AG04450 (cell line): ENCODE measurements around the gene LNX2. TPM values are rescaled to one million over a fixed set of nuclear protein-coding genes. Genes with fewer than 3 reads are reported as not detected.

Experiments
- CTCF ChIA-PET: fragments of 300-600, 350-600 bp; formaldehyde crosslinking; extraction: SDS; loops from one replicate; lab custom pipeline; 2022; ENCODE audit warnings: antibody characterized with exemption, inconsistent platforms; lab: Charles Lee
- POLR2A ChIA-PET: fragments of 350-600 bp; formaldehyde crosslinking; extraction: SDS; loops from one replicate; lab custom pipeline; 2021; ENCODE audit warnings: antibody characterized with exemption, inconsistent platforms; lab: Yijun Ruan, JAX
- DNase-seq: peaks from one replicate; pipeline ENCODE4 v3.0.0-alpha.2; 2011; ENCODE audit warnings: low read depth, low spot score
- H3K27ac ChIP-seq: one replicate; pipeline ENCODE4 v1.5.1; 2012; ENCODE audit warnings: low read depth, low read length, control low read depth
- H3K27me3 ChIP-seq: one replicate; pipeline ENCODE4 v1.6.0; 2012; ENCODE audit warnings: low read length; ENCODE audit not compliant: control insufficient read depth, insufficient read depth
- H3K4me3 ChIP-seq: 2 replicates; pipeline ENCODE4 v1.5.1; 2011; ENCODE audit warnings: mild to moderate bottlenecking, low read depth, low read length, control low read depth
- H3K9me3 ChIP-seq: 2 replicates; pipeline ENCODE4 v1.5.1; 2012; ENCODE audit warnings: low read length; ENCODE audit not compliant: control insufficient read depth, insufficient read depth
- CTCF ChIP-seq: IDR thresholded peaks from 2 replicates; pipeline ENCODE4 v1.5.1; 2011; ENCODE audit warnings: low read depth, low read length, control low read depth, inconsistent platforms
- polyA plus RNA-seq: library from polyadenylated mRNA; depleted of rRNA; stranded (reverse); fragments of >200 nt; gene quantifications from 2 replicates; pipeline ENCODE4 v1.2.3, GENCODE V29; 2011

Gene LNX2
- polyA plus RNA-seq, 1 experiment = 6.9 TPM

DNA sequence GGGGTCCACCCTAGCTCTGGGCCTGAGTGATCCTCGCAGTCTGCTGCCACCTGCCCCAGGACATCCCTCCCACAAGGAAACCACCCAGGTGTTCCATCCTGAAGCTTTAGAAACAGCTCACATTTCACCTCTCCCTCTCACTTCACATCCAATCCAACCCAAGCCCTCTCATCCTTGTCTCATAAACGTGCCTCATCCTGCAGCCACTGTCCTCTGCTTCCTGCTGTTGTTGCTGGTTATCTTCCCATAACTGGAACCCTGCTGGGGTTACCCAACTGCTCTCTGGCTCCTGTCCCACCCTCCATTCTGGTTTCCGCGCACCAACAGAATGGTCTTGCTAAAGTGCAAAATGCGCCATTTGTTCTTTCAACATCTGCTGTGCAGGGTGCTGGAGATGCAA, 110.2 kb downstream of the LNX2 start:
- POLR2A ChIA-PET = no interaction called here
- no peak for DNase-seq
- no peak overlapping the region for H3K4me3 ChIP-seq

DNA sequence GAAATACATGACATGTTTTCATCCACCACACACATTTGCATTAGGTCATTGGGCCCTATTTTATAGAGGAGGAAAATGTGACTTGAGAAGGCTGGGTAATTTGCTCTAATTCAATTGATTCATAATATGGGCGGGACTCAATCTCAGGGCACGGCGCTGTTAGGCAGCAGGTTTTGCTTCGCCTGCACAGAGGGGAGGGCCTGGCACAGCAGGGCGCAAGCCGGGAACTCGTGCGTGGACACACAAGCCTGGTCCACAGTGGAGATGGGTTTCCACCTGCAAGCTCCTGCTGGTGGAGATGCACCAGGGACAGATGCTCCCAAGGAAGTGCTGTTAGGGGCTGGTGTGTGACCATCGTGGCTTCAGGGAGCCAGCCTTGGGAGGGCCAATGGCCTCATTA, 111.5 kb downstream of the LNX2 start:
- H3K9me3 ChIP-seq = no peaks in the 10 kb centered on the region
- H3K27ac ChIP-seq = no peak overlapping the region
- no peak overlapping the region for H3K4me3 ChIP-seq
- CTCF ChIA-PET = no interaction called here
- no peak for TF ChIP-seq CTCF
- no peak for DNase-seq
- POLR2A ChIA-PET = no interaction called here
- peaks cover 24% of the 10 kb centered on the region for H3K27me3 ChIP-seq

More for the DNA sequence above, 110.2 kb downstream of the LNX2 start:
- H3K27ac ChIP-seq = no peak overlapping the region
- no peaks in the 10 kb centered on the region for H3K9me3 ChIP-seq
- no peak for TF ChIP-seq CTCF
- CTCF ChIA-PET = no interaction called here
- peaks cover 12% of the 10 kb centered on the region for H3K27me3 ChIP-seq

- ChIA-PET CTCF (no interaction called here), POLR2A (no interaction called here)
- TF ChIP-seq CTCF = no peak
- Histone ChIP-seq H3K4me3 (no peak overlapping the region), H3K27ac (no peak overlapping the region), H3K9me3 (no peaks in the 10 kb centered on the region), H3K27me3 (peaks cover 26% of the 10 kb centered on the region)
- no peak for DNase-seq
Observed at GRCh38 chr13:27505792-27506191, 114.5 kb downstream of the LNX2 start.

DNA sequence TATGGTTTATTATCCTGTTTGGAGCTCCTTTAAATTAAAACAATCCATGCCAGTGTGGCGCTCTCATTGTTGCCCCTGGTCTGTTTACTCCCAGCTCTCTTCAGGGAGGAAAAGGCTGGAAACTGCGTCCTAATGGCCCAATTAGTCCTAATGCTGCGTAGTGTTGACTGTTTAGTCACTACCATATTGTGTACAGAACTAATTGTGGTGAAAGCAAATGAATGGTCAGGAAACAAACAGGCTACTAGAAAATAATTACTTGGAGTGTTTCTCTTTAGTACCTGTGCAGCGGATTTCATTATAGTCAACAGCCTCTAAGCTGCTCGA, 115.5 kb downstream of the LNX2 start:
- CTCF ChIA-PET = interaction anchor here (0.9 kb wide), 1 partner anchor 322 kb away, joined by 4 read pairs; no protein-coding TSS in a partner anchor
- no peaks in the 10 kb centered on the region for H3K9me3 ChIP-seq
- TF ChIP-seq CTCF = no peak
- H3K4me3 ChIP-seq = no peak overlapping the region
- H3K27me3 ChIP-seq = peaks cover 26% of the 10 kb centered on the region
- DNase-seq = no peak
- POLR2A ChIA-PET = no interaction called here
- no peak overlapping the region for H3K27ac ChIP-seq

- H3K9me3 ChIP-seq = no peaks in the 10 kb centered on the region
- CTCF ChIA-PET = interaction anchor here (0.9 kb wide), 1 partner anchor 322 kb away, joined by 4 read pairs; no protein-coding TSS in a partner anchor
Observed at GRCh38 chr13:27504128-27504867, 116.0 kb downstream of the LNX2 start.

More at GRCh38 chr13:27504128-27504867, 116.0 kb downstream of the LNX2 start:
- H3K4me3 ChIP-seq = no peak overlapping the region
- TF ChIP-seq CTCF = no peak
- POLR2A ChIA-PET = no interaction called here
- no peak overlapping the region for H3K27ac ChIP-seq
- H3K27me3 ChIP-seq = peaks cover 26% of the 10 kb centered on the region
- no peak for DNase-seq
